Ishikawa (cell line): Measurements from ENCODE around the gene DNTTIP2.

Experiments used
- CEBPB ChIP-seq: IDR thresholded peaks from 2 replicates; pipeline ENCODE4 v1.6.1; 2012
- CREB1 ChIP-seq: IDR thresholded peaks from 2 replicates; pipeline ENCODE4 v1.6.1; 2012; ENCODE audit warnings: low read depth
- EGR1 ChIP-seq: IDR thresholded peaks from 2 replicates; pipeline ENCODE4 v1.6.1; 2012
- EP300 ChIP-seq: IDR thresholded peaks from 2 replicates; pipeline ENCODE4 v1.6.1; 2012; ENCODE audit warnings: borderline replicate concordance
- FOXM1 ChIP-seq: IDR thresholded peaks from 2 replicates; pipeline ENCODE4 v1.6.1; 2012; ENCODE audit warnings: low read depth, borderline replicate concordance
- NFIC ChIP-seq: IDR thresholded peaks from 2 replicates; pipeline ENCODE4 v1.6.1; 2012
- RAD21 ChIP-seq: IDR thresholded peaks from 2 replicates; pipeline ENCODE4 v1.6.1; 2012; ENCODE audit warnings: low read depth
- REST ChIP-seq: IDR thresholded peaks from 2 replicates; pipeline ENCODE4 v1.6.1; 2012; ENCODE audit warnings: low read depth, mild to moderate bottlenecking
- TAF1 ChIP-seq: IDR thresholded peaks from 2 replicates; pipeline ENCODE4 v1.6.1; 2012; ENCODE audit warnings: low read depth, mild to moderate bottlenecking
- TEAD4 ChIP-seq: IDR thresholded peaks from 2 replicates; pipeline ENCODE4 v1.6.1; 2012
- YY1 ChIP-seq: IDR thresholded peaks from 2 replicates; pipeline ENCODE4 v1.6.1; 2012; ENCODE audit warnings: low read depth
- ZBTB7A ChIP-seq: IDR thresholded peaks from 2 replicates; pipeline ENCODE4 v1.6.1; 2012; ENCODE audit warnings: low read depth
- TF ChIP-seq, protein P1 (sequence below): IDR thresholded peaks from 2 replicates; pipeline ENCODE4 v1.6.1; 2012

DNA sequence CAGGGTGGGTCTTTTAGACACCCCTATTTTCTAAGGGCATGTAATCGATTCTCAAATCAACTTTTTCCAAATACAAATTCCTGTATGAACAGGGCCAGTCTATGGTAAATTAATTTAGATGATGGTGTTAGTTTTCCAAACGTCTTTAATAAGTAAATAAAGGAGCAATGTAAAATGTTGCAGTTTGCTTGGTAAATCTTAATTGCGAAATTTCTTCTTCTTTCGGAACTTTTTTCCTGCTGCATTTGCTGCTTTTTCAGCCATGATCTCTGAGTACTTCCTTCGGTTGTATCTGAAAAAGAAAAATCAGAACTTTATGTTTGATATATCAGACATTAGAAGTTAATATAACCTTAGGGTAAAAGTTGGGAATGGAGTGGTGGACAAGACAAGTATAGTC, 9.4 kb downstream of the DNTTIP2 start:
- TF ChIP-seq, protein P1, sequence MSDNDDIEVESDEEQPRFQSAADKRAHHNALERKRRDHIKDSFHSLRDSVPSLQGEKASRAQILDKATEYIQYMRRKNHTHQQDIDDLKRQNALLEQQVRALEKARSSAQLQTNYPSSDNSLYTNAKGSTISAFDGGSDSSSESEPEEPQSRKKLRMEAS: no peak
- TF ChIP-seq CEBPB (no peak), YY1 (no peak), REST (no peak), EP300 (no peak), NFIC (no peak), ZBTB7A (no peak), RAD21 (no peak), TAF1 (no peak), TEAD4 (no peak), CREB1 (no peak), EGR1 (no peak), FOXM1 (no peak)
